NCI-H82 treated with DMSO at 0.1 percent for 48 hours (cell line): ENCODE results near the gene TIMM10.

ENCODE experiments used
- DNase-seq: peaks from one replicate; lab custom pipeline; 2025; ENCODE audit not compliant: unreplicated experiment; lab: John Stamatoyannopoulos, UW

The TIMM10 gene

DNA sequence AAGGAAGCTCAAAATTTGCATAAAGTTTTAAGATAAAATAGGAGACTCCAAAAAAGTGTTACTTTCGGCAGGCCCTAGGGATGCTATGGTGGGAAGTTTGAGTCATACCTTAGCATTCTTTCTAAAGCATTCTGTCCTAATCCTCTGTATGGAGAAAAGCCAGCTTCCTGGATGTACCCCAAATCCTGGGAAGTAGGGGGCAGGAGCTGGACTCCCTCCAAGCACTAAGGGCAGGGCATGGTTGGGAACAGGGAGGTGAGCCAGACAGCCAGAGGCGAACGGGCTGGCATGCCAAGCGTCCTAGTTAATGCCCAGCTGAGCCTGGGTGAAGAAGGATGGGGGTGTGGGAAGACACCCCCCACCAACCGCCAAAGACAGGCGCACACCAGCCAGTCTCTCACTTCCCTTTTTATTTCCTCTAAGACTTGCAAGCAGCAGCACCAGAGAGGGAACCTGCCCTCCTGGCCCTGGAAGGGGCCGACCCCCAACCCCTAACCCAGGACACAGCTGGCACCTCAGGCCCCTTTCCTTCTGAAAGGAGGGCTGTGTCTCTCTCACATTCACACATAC is 46.3 kb downstream of the TIMM10 start:
- DNase-seq: no peak

DNA sequence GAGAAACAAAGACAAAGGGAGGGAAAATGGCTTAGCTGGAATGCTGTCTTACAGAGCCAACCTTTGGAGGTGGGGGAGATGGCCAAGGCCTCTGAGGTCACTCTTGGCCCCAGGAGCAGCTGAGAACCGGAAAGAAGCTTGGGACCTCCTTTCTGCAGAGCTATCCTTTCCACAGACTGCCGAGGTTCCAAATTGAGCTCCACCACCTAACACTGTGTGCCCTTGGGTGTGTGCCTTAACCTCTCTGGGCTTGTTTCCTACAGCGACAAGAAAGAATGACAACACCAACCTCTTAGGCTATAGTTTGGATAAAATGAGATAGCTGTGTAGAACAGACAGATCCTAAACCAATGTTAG is 47.0 kb downstream of the TIMM10 start:
- DNase-seq: no peak

DNA sequence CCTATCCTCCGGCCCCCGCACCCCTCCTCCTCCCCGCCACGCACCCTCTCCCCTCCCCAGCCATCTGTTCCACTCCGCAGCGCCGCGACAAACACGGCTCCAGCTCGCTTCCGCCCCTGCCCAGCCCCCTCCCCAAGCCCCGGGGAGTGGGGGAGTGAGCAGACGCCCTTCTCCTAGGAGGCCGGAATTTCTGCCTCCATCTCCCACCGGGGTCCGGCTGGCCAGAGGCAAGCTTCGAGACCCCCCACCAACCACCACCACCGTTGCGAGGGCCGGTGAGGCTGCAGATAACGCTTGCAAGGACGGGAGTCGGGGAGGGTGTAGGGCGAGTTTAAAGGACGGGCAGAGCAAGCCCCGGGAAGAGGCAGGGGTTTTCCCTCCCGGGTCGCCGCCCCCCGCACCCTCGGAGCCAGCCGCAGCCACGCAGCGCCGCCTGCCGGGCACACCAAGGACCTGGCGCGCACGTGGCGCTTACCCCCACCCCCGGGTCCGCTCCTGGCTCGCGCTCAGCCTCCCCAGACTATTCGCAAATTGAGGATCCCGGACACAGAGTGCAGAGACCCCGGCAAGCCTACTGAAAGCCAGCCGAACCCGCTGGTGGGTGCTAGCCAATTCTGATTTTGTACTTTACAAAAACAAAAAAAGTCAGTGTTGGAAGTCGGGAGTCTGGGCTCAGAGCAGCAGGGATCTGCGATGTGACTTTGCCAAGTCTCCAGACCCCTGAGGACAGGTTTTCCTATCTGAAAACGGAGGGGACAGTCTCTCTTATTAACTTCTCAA is 47.6 kb downstream of the TIMM10 start:
- peak; percentile 78 for DNase-seq

DNA sequence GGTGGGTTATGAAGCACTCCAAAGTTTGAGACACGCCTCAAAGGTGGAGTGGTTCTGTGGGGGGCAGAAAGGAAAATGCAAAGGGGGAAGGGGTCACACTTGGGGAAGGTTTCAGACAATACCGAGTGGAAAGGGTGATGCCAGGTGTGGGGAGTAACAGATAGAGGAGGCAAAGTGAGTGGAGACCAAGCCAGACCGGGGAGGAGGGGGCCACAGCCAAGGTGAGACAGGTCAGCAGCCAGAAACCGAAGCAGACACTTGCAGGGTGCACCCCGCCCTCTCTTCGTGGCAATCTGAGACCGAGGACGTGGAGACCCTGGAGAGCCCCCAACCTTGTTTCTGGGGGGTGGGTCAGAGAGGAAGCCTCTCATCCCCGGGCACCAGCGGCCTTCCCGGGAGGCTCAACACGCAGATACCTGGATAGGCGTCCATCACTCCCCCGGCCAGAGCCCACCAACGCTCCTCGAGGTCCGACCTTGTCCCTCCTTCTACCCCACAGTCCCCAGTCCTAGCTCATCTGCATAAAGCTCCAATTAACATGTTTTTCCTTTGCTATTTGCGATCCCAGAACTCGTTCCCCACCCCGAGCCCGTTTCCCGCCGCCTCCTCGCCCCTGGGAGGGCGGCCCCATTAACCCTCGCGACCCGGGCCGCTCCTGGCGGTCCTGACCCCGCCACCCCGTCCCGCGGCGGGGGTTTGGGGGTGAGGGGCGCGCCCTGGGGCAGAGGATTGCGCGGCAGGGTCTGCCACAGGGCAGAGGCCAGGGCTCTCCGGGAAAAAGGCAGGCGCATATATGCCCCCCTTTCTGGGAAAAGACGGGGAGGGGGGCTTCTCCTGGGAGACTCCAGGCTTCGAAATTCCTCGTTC is 48.4 kb downstream of the TIMM10 start:
- DNase-seq: no peak

- no peak for DNase-seq
Observed at GRCh38 chr11:57481315-57481714, 49.2 kb downstream of the TIMM10 start.

DNA sequence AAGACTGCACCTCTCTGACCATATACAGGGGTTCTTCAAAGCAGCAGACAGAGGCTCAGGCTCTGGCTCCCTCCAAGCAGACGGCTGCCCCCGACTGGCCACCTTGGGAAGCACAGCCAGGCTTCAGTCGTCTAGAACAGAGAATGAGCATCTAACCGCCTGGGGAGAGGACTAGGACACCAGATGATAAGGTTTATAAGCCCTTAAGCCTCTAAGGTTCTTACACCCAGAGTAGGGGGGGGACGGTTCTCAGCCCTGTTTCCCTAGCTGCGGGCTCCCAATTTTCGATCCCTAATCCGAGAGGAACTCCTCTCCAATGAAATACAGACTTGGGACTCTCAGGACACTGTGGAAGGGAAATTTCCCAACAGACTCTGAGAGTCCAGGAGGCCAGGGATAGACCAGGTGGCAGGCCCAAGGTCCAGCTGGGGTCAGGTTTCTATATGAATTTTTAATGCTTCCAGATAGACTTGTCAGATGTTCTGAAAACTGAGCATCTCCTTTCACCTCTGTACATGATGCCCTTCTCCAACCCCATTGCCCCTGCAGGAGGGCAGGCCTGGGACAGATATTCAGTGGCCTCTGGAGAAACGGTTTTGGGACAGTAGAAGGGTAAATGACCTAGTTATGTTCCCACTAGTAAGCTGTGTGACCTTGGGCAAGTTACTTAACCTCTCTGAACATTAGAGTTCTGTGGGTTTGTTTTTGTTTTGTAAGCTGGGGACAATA is 50.0 kb downstream of the TIMM10 start:
- peak; percentile 99 for DNase-seq

- DNase-seq: no peak
Observed at GRCh38 chr11:57479911-57480310, 50.6 kb downstream of the TIMM10 start.

GRCh38 chr11:57479021-57479663 is 51.4 kb downstream of the TIMM10 start:
- no peak for DNase-seq
